ENCODE measurements around the gene MEGF11. TPM values are rescaled to one million over a fixed set of nuclear protein-coding genes. Genes with fewer than 3 reads are reported as not detected.
A peak's percentile ranks its signal among the peaks of the same experiment; 100 is the strongest.

The MEGF11 gene
- total and polyA plus RNA-seq, 8 donors: 0.05 to 0.92 (median 0.14) TPM; not detected in 4

DNA sequence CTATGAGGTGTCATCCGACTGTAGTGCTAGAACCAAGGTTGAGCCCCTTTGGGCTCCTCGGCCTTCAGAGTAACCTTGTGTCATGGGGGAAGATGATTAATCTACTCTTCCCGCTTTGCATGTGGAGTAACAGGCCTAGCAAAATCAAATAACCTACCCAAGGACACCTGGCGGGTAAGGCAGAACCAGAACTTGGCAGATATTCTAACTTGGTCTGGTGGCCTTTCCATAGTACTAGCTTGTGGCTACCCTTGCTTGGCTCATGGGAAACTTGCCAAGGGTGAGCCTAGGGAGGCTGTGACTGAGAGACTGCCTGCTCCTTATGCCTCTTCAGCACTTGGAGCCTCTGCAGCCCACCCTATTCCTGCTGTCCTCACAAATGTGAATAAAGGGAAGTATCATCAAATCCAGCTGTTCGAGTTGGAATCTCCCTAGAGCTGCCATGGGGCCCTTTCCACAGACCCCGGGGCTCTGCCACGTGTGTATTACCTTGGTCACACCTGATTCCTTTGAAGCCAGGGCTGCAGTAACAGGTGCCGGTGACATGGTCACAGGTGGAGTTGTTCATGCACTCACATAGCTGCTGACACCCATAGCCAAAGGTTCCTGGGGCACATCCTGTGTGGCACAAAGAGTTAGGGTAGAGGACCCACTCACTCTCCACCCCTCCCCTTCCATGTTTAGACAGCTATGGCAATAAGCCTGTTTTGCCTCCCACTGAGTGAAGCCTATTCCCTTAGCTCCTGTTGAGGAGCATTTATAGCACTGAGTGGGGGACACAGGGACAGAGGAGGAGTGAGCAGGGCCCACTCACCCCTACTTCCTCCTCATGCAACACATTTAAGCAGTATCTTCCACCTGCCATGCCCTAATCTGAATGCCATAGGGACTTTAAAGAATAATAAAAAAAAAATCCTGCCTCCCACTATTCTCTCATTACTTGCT lies 338.3 kb downstream of the MEGF11 start:
- H3K36me3 ChIP-seq: peaks cover 4 to 41% (median 38%) of the 10 kb centered on the region in 4 donors
- peaks cover 3 to 17% (median 14%) of the 10 kb centered on the region in 4 donors for H3K4me1 ChIP-seq
- WGBS, 5 donors: 62 to 84% (median 75%) methylated on average over 4 to 8 of the region's 8 CpGs
- intact Hi-C loops (cut with DNase I; ENCODE audit: low total_unique reads): no loop called here
- H3K9me3 ChIP-seq: no peaks in the 10 kb centered on the region
- H3K27ac ChIP-seq: no peak overlapping the region
- TF ChIP-seq EP300 (IDR thresholded peaks at IDR 0.05) (no peak), POLR2AphosphoS5 (IDR thresholded peaks at IDR 0.05) (no peak), POLR2A (IDR thresholded peaks at IDR 0.05) (no peak), CTCF (IDR thresholded peaks at IDR 0.05) (no peak)
- peak in 1 of 2 donors; percentile 45 for DNase-seq
- H3K27me3 ChIP-seq: no peaks in the 10 kb centered on the region
- no peak overlapping the region for H3K4me3 ChIP-seq

- no peak overlapping the region for H3K27ac ChIP-seq
- no peak for DNase-seq
- H3K9me3 ChIP-seq: no peaks in the 10 kb centered on the region
- 62 to 82% (median 78%) methylated on average over 4 of the region's 4 CpGs for WGBS, 5 donors
- TF ChIP-seq EP300 (IDR thresholded peaks at IDR 0.05): no peak
- TF ChIP-seq POLR2A (IDR thresholded peaks at IDR 0.05): no peak
- no peak for TF ChIP-seq CTCF (IDR thresholded peaks at IDR 0.05)
- no peak for TF ChIP-seq POLR2AphosphoS5 (IDR thresholded peaks at IDR 0.05)
- peaks cover 5 to 50% (median 47%) of the 10 kb centered on the region in 4 donors for H3K36me3 ChIP-seq
- H3K4me1 ChIP-seq: peaks cover 3 to 17% (median 13%) of the 10 kb centered on the region in 4 donors
- intact Hi-C loops (cut with DNase I; ENCODE audit: low total_unique reads): no loop called here
- no peaks in the 10 kb centered on the region for H3K27me3 ChIP-seq
- no peak overlapping the region for H3K4me3 ChIP-seq
Measured at GRCh38 chr15:65914386-65914785, 339.2 kb downstream of the MEGF11 start.

- no peak overlapping the region for H3K4me3 ChIP-seq
- H3K27me3 ChIP-seq: no peaks in the 10 kb centered on the region
- TF ChIP-seq POLR2AphosphoS5 (IDR thresholded peaks at IDR 0.05): no peak
- no peak for TF ChIP-seq EP300 (IDR thresholded peaks at IDR 0.05)
- TF ChIP-seq POLR2A (IDR thresholded peaks at IDR 0.05): no peak
- no peak for TF ChIP-seq CTCF (IDR thresholded peaks at IDR 0.05)
- 86 to 93% (median 90%) methylated on average over 11 to 13 of the region's 13 CpGs for WGBS, 5 donors
- intact Hi-C loops (cut with DNase I; ENCODE audit: low total_unique reads): no loop called here
- H3K9me3 ChIP-seq: no peaks in the 10 kb centered on the region
- H3K27ac ChIP-seq: no peak overlapping the region
- no peak for DNase-seq
- peaks cover 3 to 17% (median 13%) of the 10 kb centered on the region in 4 donors for H3K4me1 ChIP-seq
- peaks cover 5 to 55% (median 48%) of the 10 kb centered on the region in 4 donors for H3K36me3 ChIP-seq
Measured at GRCh38 chr15:65913631-65914199, 339.8 kb downstream of the MEGF11 start.

DNA sequence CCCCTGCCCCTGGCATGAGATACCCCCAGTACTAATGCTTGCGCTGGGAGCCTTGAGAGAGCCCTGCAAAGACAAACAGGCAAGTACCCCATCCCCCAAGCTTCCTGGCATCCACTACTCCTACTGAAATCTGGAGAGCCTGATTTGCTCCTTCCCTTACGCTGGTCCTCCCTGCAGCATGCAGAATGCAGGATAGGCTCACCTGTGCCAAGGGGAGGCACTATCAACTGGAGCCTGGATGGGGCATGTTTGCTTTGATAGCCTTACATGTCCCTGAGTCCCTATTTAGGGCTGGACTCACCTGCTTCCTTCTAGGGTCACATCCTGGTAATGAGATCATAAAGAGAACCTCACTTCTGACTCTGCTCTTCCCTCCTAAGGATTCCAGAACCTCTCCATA lies 341.3 kb downstream of the MEGF11 start:
- peaks cover 3 to 16% (median 13%) of the 10 kb centered on the region in 4 donors for H3K4me1 ChIP-seq
- no peak for TF ChIP-seq CTCF (IDR thresholded peaks at IDR 0.05)
- TF ChIP-seq EP300 (IDR thresholded peaks at IDR 0.05): no peak
- TF ChIP-seq POLR2AphosphoS5 (IDR thresholded peaks at IDR 0.05): no peak
- TF ChIP-seq POLR2A (IDR thresholded peaks at IDR 0.05): no peak
- intact Hi-C loops (cut with DNase I; ENCODE audit: low total_unique reads): no loop called here
- WGBS, 5 donors: 92 to 100% (median 99%) methylated on average over 2 of the region's 2 CpGs
- H3K27me3 ChIP-seq: no peaks in the 10 kb centered on the region
- no peak overlapping the region for H3K4me3 ChIP-seq
- no peak for DNase-seq
- no peak overlapping the region for H3K27ac ChIP-seq
- H3K9me3 ChIP-seq: no peaks in the 10 kb centered on the region
- H3K36me3 ChIP-seq: peaks cover 10 to 64% (median 52%) of the 10 kb centered on the region in 4 donors
